ENCODE data around the gene DSCAML1. TPM values are rescaled to one million over a fixed set of nuclear protein-coding genes. Genes with fewer than 3 reads are reported as not detected.

Gene DSCAML1
- total and polyA plus RNA-seq, 2 of the 8 experiments (the other 6 are each of a cell fraction or from before 2014, with no cell fraction given) = 0.19 to 0.24 TPM

GRCh38 chr11:117786135-117786870 is 10.7 kb downstream of the DSCAML1 start:
- no peak overlapping the region for H3K27ac ChIP-seq (ENCODE audit: low read depth, low read length)
- no peak overlapping the region for H4K91ac ChIP-seq (replicated peaks; ENCODE audit: insufficient read length, low read length)
- no peak overlapping the region for H3K23ac ChIP-seq (ENCODE audit: insufficient read length)
- H3K9me3 ChIP-seq (ENCODE audit: insufficient read depth in 2 of 2, low read depth in 1 of 2, low read length in 1 of 2) = no peaks in the 10 kb centered on the region
- no peaks in the 10 kb centered on the region for H3K23me2 ChIP-seq (ENCODE audit: low read depth, low read length)
- no peak overlapping the region for H2BK120ac ChIP-seq (replicated peaks; ENCODE audit: low read depth, low read length)
- no peak overlapping the region for H2BK5ac ChIP-seq (ENCODE audit: low read depth, low read length)
- H3K56ac ChIP-seq (replicated peaks; ENCODE audit: insufficient read length, low read depth, low read length) = no peak overlapping the region
- 84% methylated on average over 13 of the region's 14 CpGs; no CpG with 5 or more reads in 1 of the 2 experiments for WGBS, 2 experiments (ENCODE audit: extremely low coverage in 1 of 2, insufficient coverage in 1 of 2, insufficient read length in 1 of 2, insufficient replicate concordance in 2 of 2, low coverage in 1 of 2, low lambda C conversion rate in 2 of 2, missing lambda C conversion rate in 1 of 2)
- DNase-seq (ENCODE audit: low read depth in 1 of 2, low spot score in 2 of 2) = no peak
- no peak overlapping the region for H3K4me2 ChIP-seq (ENCODE audit: insufficient read depth in 1 of 2, low read depth in 2 of 2, low read length in 2 of 2)
- no peaks in the 10 kb centered on the region for H3K4me1 ChIP-seq (replicated peaks in 1 of 4; ENCODE audit: control insufficient read depth in 3 of 4, insufficient read depth in 4 of 4, low read length in 3 of 4)
- peaks cover 0 to 2% (median under 1%) of the 10 kb centered on the region in 4 experiments; a peak in 1 of 7 replicates for H3K27me3 ChIP-seq (replicated peaks in 1 of 4; ENCODE audit: control insufficient read depth in 3 of 4, extremely low read depth in 1 of 4, insufficient read depth in 3 of 4, low read length in 3 of 4)
- H2BK12ac ChIP-seq (ENCODE audit: low read depth, low read length) = no peak overlapping the region
- no peak overlapping the region for H3K9ac ChIP-seq (replicated peaks in 1 of 4; ENCODE audit: extremely low read depth in 1 of 4, low read depth in 3 of 4, low read length in 3 of 4)
- no peak overlapping the region for H2BK20ac ChIP-seq (ENCODE audit: low read length)
- POLR2A ChIA-PET (ENCODE audit: partially characterized antibody) = no interaction called here
- no peak overlapping the region for H3K4me3 ChIP-seq (ENCODE audit: extremely low read depth in 1 of 4, insufficient read depth in 2 of 4, low read depth in 3 of 4, low read length in 4 of 4)
- H2BK15ac ChIP-seq (ENCODE audit: low read length) = no peak overlapping the region
- no peak overlapping the region for H2AFZ ChIP-seq (ENCODE audit: low read length)
- H4K5ac ChIP-seq (ENCODE audit: insufficient read length, low read depth, low read length) = no peak overlapping the region
- H2AK5ac ChIP-seq (ENCODE audit: low read depth, low read length) = no peak overlapping the region
- H4K20me1 ChIP-seq (replicated peaks in 1 of 2; ENCODE audit: control insufficient read depth in 1 of 2, insufficient read depth in 2 of 2, low read length in 2 of 2) = no peaks in the 10 kb centered on the region
- no peaks in the 10 kb centered on the region for H3K79me1 ChIP-seq (ENCODE audit: low read depth, low read length)
- H4K8ac ChIP-seq (ENCODE audit: extremely low read depth, insufficient read depth, low read length) = no peak overlapping the region
- TF ChIP-seq HDAC2 (IDR thresholded peaks at IDR 0.05; ENCODE audit: borderline replicate concordance in 1 of 2, low read depth in 2 of 2, low read length in 2 of 2) (no peak), SAP30 (IDR thresholded peaks at IDR 0.05; ENCODE audit: insufficient read depth, insufficient replicate concordance, low read length) (no peak), RFX5 (IDR thresholded peaks at IDR 0.05; ENCODE audit: borderline replicate concordance, low read depth, low read length) (no peak), POLR2A (IDR thresholded peaks at IDR 0.05; ENCODE audit: control extremely low read depth in 1 of 2, low read depth in 2 of 2, low read length in 2 of 2) (no peak), RXRA (IDR thresholded peaks at IDR 0.05; ENCODE audit: insufficient read depth, low read depth, low read length) (no peak), KDM1A (IDR thresholded peaks at IDR 0.05; ENCODE audit: borderline replicate concordance, low read length) (no peak), SIN3A (conservative IDR thresholded peaks at IDR 0.05 in 1 of 2, IDR thresholded peaks at IDR 0.05 in 1 of 2; ENCODE audit: low read depth in 1 of 2, low read length in 2 of 2) (no peak), CBX8 (IDR thresholded peaks at IDR 0.05; ENCODE audit: borderline replicate concordance, low read depth, low read length) (no peak)
- CTCF ChIA-PET (ENCODE audit: partially characterized antibody) = interaction anchor here (0.7 to 1.7 kb wide), 7 partner anchors 14 to 361 kb away, joined by 3 to 5 read pairs (median 3); no protein-coding TSS in a partner anchor
- H3K4ac ChIP-seq (replicated peaks; ENCODE audit: insufficient read length, low read depth, low read length) = no peak overlapping the region
- H3K79me2 ChIP-seq (ENCODE audit: control insufficient read depth in 1 of 2, insufficient read depth in 2 of 2, low read length in 2 of 2) = no peaks in the 10 kb centered on the region
- no peaks in the 10 kb centered on the region for H3K36me3 ChIP-seq (ENCODE audit: control insufficient read depth in 2 of 4, insufficient read depth in 4 of 4, low read length in 3 of 4)
- FAIRE-seq = no peak
- no peak overlapping the region for H3K18ac ChIP-seq (ENCODE audit: extremely low read depth, low read length)
- H3K14ac ChIP-seq (ENCODE audit: insufficient read length) = no peak overlapping the region

Measured in H1 (cell line).